ENCODE results near the gene PGA4.

The PGA4 gene

GRCh38 chr11:61194169-61194671, 27.9 kb upstream of the PGA4 start:
- Histone ChIP-seq H3K4me3 (ENCODE audit: control insufficient read depth in 1 of 7, extremely low read depth in 1 of 7, insufficient read depth in 4 of 7, low read depth in 2 of 7, low read length in 6 of 7) (no peak overlapping the region), H3K9me3 (ENCODE audit: control extremely low read depth in 1 of 5, control insufficient read depth in 4 of 5, insufficient read depth in 2 of 5, low read depth in 1 of 5, low read length in 4 of 5) (peaks cover 0 to 4% (median 3%) of the 10 kb centered on the region in 5 experiments), H3K4me1 (ENCODE audit: control extremely low read depth in 1 of 4, control insufficient read depth in 4 of 4, insufficient read depth in 4 of 4, low read length in 3 of 4) (no peaks in the 10 kb centered on the region), H3K27ac (ENCODE audit: insufficient read depth in 1 of 2, low read depth in 1 of 2, low read length in 2 of 2, poor library complexity in 1 of 2, severe bottlenecking in 2 of 2) (no peak overlapping the region), H3K36me3 (ENCODE audit: control insufficient read depth in 4 of 4, insufficient read depth in 4 of 4, low read length in 3 of 4) (no peaks in the 10 kb centered on the region), H3K27me3 (replicated peaks in 2 of 5; ENCODE audit: control insufficient read depth in 4 of 5, insufficient read depth in 5 of 5, low read length in 4 of 5) (peaks cover 0 to 2% (median 0%) of the 10 kb centered on the region in 5 experiments)
- POLR2A ChIA-PET: no interaction called here
- 87% methylated on average over 5 of the region's 12 CpGs for WGBS (ENCODE audit: insufficient coverage)
- DNase-seq: no peak
- CTCF ChIA-PET: no interaction called here

- Histone ChIP-seq H3K36me3 (ENCODE audit: control insufficient read depth in 4 of 4, insufficient read depth in 4 of 4, low read length in 3 of 4) (no peaks in the 10 kb centered on the region), H3K9me3 (ENCODE audit: control extremely low read depth in 1 of 5, control insufficient read depth in 4 of 5, insufficient read depth in 2 of 5, low read depth in 1 of 5, low read length in 4 of 5) (peaks cover 0 to 4% (median 3%) of the 10 kb centered on the region in 5 experiments), H3K4me1 (ENCODE audit: control extremely low read depth in 1 of 4, control insufficient read depth in 4 of 4, insufficient read depth in 4 of 4, low read length in 3 of 4) (no peaks in the 10 kb centered on the region), H3K27me3 (replicated peaks in 2 of 5; ENCODE audit: control insufficient read depth in 4 of 5, insufficient read depth in 5 of 5, low read length in 4 of 5) (peaks cover 0 to 2% (median 0%) of the 10 kb centered on the region in 5 experiments), H3K4me3 (ENCODE audit: control insufficient read depth in 1 of 7, extremely low read depth in 1 of 7, insufficient read depth in 4 of 7, low read depth in 2 of 7, low read length in 6 of 7) (no peak overlapping the region), H3K27ac (ENCODE audit: insufficient read depth in 1 of 2, low read depth in 1 of 2, low read length in 2 of 2, poor library complexity in 1 of 2, severe bottlenecking in 2 of 2) (no peak overlapping the region)
- DNase-seq: no peak
- ChIA-PET CTCF (no interaction called here), POLR2A (no interaction called here)
- WGBS (ENCODE audit: insufficient coverage): 98% methylated on average over 7 of the region's 7 CpGs
Observed at GRCh38 chr11:61194981-61195695, 27.0 kb upstream of the PGA4 start.

GRCh38 chr11:61195719-61196118, 26.4 kb upstream of the PGA4 start:
- Histone ChIP-seq H3K9me3 (ENCODE audit: control extremely low read depth in 1 of 5, control insufficient read depth in 4 of 5, insufficient read depth in 2 of 5, low read depth in 1 of 5, low read length in 4 of 5) (peaks cover 0 to 4% (median 3%) of the 10 kb centered on the region in 5 experiments), H3K4me3 (ENCODE audit: control insufficient read depth in 1 of 7, extremely low read depth in 1 of 7, insufficient read depth in 4 of 7, low read depth in 2 of 7, low read length in 6 of 7) (no peak overlapping the region), H3K36me3 (ENCODE audit: control insufficient read depth in 4 of 4, insufficient read depth in 4 of 4, low read length in 3 of 4) (no peaks in the 10 kb centered on the region), H3K27me3 (replicated peaks in 2 of 5; ENCODE audit: control insufficient read depth in 4 of 5, insufficient read depth in 5 of 5, low read length in 4 of 5) (peaks cover 0 to 2% (median 0%) of the 10 kb centered on the region in 5 experiments), H3K4me1 (ENCODE audit: control extremely low read depth in 1 of 4, control insufficient read depth in 4 of 4, insufficient read depth in 4 of 4, low read length in 3 of 4) (no peaks in the 10 kb centered on the region), H3K27ac (ENCODE audit: insufficient read depth in 1 of 2, low read depth in 1 of 2, low read length in 2 of 2, poor library complexity in 1 of 2, severe bottlenecking in 2 of 2) (no peak overlapping the region)
- WGBS (ENCODE audit: insufficient coverage): 98% methylated on average over 7 of the region's 7 CpGs
- POLR2A ChIA-PET: no interaction called here
- no peak for DNase-seq
- CTCF ChIA-PET: no interaction called here

GRCh38 chr11:61198361-61198760, 23.8 kb upstream of the PGA4 start:
- Histone ChIP-seq H3K9me3 (ENCODE audit: control extremely low read depth in 1 of 5, control insufficient read depth in 4 of 5, insufficient read depth in 2 of 5, low read depth in 1 of 5, low read length in 4 of 5) (peaks cover 0 to 4% (median 0%) of the 10 kb centered on the region in 5 experiments), H3K4me3 (ENCODE audit: control insufficient read depth in 1 of 7, extremely low read depth in 1 of 7, insufficient read depth in 4 of 7, low read depth in 2 of 7, low read length in 6 of 7) (no peak overlapping the region), H3K27me3 (replicated peaks in 2 of 5; ENCODE audit: control insufficient read depth in 4 of 5, insufficient read depth in 5 of 5, low read length in 4 of 5) (peaks cover 0 to 2% (median 0%) of the 10 kb centered on the region in 5 experiments), H3K27ac (ENCODE audit: insufficient read depth in 1 of 2, low read depth in 1 of 2, low read length in 2 of 2, poor library complexity in 1 of 2, severe bottlenecking in 2 of 2) (no peak overlapping the region), H3K36me3 (ENCODE audit: control insufficient read depth in 4 of 4, insufficient read depth in 4 of 4, low read length in 3 of 4) (no peaks in the 10 kb centered on the region), H3K4me1 (ENCODE audit: control extremely low read depth in 1 of 4, control insufficient read depth in 4 of 4, insufficient read depth in 4 of 4, low read length in 3 of 4) (no peaks in the 10 kb centered on the region)
- ChIA-PET CTCF (interaction anchor here (1.4 kb wide), 1 partner anchor 236 kb away, joined by 3 read pairs; no protein-coding TSS in a partner anchor), POLR2A (no interaction called here)
- WGBS (ENCODE audit: insufficient coverage): 93% methylated on average over 6 of the region's 6 CpGs
- DNase-seq: no peak

GRCh38 chr11:61198948-61199523, 23.1 kb upstream of the PGA4 start:
- Histone ChIP-seq H3K4me3 (ENCODE audit: control insufficient read depth in 1 of 7, extremely low read depth in 1 of 7, insufficient read depth in 4 of 7, low read depth in 2 of 7, low read length in 6 of 7) (no peak overlapping the region), H3K27ac (ENCODE audit: insufficient read depth in 1 of 2, low read depth in 1 of 2, low read length in 2 of 2, poor library complexity in 1 of 2, severe bottlenecking in 2 of 2) (no peak overlapping the region), H3K27me3 (replicated peaks in 2 of 5; ENCODE audit: control insufficient read depth in 4 of 5, insufficient read depth in 5 of 5, low read length in 4 of 5) (peaks cover 0 to 2% (median 0%) of the 10 kb centered on the region in 5 experiments), H3K36me3 (ENCODE audit: control insufficient read depth in 4 of 4, insufficient read depth in 4 of 4, low read length in 3 of 4) (no peaks in the 10 kb centered on the region), H3K4me1 (ENCODE audit: control extremely low read depth in 1 of 4, control insufficient read depth in 4 of 4, insufficient read depth in 4 of 4, low read length in 3 of 4) (no peaks in the 10 kb centered on the region), H3K9me3 (ENCODE audit: control extremely low read depth in 1 of 5, control insufficient read depth in 4 of 5, insufficient read depth in 2 of 5, low read depth in 1 of 5, low read length in 4 of 5) (peaks cover 0 to 4% (median 0%) of the 10 kb centered on the region in 5 experiments)
- WGBS (ENCODE audit: insufficient coverage): 95% methylated on average over 3 of the region's 4 CpGs
- ChIA-PET POLR2A (no interaction called here), CTCF (no interaction called here)
- DNase-seq: no peak

GRCh38 chr11:61201476-61201875, 20.7 kb upstream of the PGA4 start:
- POLR2A ChIA-PET: no interaction called here
- no peaks in the 10 kb centered on the region for H3K4me1 ChIP-seq (ENCODE audit: control extremely low read depth in 1 of 4, control insufficient read depth in 4 of 4, insufficient read depth in 4 of 4, low read length in 3 of 4)
- H3K27ac ChIP-seq (ENCODE audit: insufficient read depth in 1 of 2, low read depth in 1 of 2, low read length in 2 of 2, poor library complexity in 1 of 2, severe bottlenecking in 2 of 2): no peak overlapping the region
- WGBS (ENCODE audit: insufficient coverage): 93% methylated on average over 9 of the region's 14 CpGs
- no peaks in the 10 kb centered on the region for H3K36me3 ChIP-seq (ENCODE audit: control insufficient read depth in 4 of 4, insufficient read depth in 4 of 4, low read length in 3 of 4)
- peaks cover 0 to 4% (median 0%) of the 10 kb centered on the region in 5 experiments for H3K9me3 ChIP-seq (ENCODE audit: control extremely low read depth in 1 of 5, control insufficient read depth in 4 of 5, insufficient read depth in 2 of 5, low read depth in 1 of 5, low read length in 4 of 5)
- CTCF ChIA-PET: interaction anchor here (1.4 kb wide), 1 partner anchor 200 kb away, joined by 3 read pairs; no protein-coding TSS in a partner anchor
- H3K27me3 ChIP-seq (replicated peaks in 2 of 5; ENCODE audit: control insufficient read depth in 4 of 5, insufficient read depth in 5 of 5, low read length in 4 of 5): peaks cover 0 to 2% (median 0%) of the 10 kb centered on the region in 5 experiments
- H3K4me3 ChIP-seq (ENCODE audit: control insufficient read depth in 1 of 7, extremely low read depth in 1 of 7, insufficient read depth in 4 of 7, low read depth in 2 of 7, low read length in 6 of 7): no peak overlapping the region
- no peak for DNase-seq

All from common myeloid progenitor, CD34-positive (primary cell).